Activated CD8-positive, alpha-beta memory T cell treated with anti-CD3 and anti-CD28 coated beads, Interleukin-2, amount 50 U/mL, for 24 hours (primary cell): ENCODE measurements around the gene SSBP2.
"Not testable (repeated sequence)": the region's sequence is repeated elsewhere in the genome, so short reads cannot be mapped to it uniquely, and the experiment has no call there.

Experiments
- DNase-seq: peaks from one replicate; pipeline ENCODE4 v3.0.0-alpha.2; 2020; ENCODE audit errors: extremely low read depth

SSBP2 gene

DNA sequence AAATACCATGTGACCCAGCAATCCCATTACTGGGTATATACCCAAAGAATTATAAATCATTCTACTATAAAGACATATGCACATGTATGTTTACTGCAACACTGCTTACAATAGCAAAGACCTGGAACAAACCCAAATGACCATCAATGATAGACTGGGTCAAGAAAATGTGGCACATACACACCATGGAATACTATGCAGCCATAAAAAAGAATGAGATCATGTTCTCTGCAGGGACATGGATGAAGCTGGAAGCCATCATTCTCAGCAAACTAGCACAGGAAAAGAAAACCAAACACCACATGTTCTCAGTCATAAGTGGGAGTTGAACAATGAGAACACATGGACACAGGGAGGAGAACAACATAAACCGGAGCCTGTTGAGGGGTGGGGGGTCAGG is 90.3 kb downstream of the SSBP2 start:
- DNase-seq: not testable (repeated sequence)

DNA sequence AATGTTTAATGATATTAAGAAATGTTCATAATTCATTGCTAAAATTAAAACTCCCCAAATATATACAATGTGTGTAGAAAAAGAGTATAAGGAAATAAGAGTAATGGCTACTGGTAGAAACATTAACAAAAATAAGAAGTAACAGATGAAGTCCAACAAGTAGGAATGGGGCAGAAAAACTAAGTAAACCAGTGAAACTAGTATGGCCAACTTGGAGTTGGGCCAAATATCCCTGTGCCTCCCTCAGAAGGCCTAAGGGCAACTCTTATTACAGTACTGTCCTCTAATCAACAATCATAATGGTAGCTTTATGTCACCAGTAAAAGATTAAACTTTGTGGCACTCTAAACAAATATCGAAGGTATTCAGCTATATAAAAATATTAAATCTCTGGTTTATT is 93.5 kb downstream of the SSBP2 start:
- no peak for DNase-seq

DNA sequence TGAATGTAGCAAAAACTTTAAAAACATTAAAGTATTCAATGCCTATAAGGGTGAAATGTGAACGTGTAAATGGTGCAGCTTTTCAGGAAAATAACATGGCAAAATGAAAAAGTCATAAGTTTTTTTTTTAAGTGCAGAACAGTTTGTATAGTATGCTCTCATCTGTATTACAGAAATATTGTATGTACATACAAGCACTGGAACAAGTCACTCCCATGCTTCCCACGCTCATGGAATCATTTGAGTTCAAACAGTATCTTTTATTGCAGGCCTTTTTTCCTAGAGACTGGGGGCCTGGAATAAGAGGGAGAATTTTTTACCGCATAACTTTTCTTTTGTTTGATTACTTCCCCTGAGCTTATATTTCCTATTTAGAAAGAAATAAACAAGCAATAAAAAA is 94.1 kb downstream of the SSBP2 start:
- DNase-seq: no peak

DNA sequence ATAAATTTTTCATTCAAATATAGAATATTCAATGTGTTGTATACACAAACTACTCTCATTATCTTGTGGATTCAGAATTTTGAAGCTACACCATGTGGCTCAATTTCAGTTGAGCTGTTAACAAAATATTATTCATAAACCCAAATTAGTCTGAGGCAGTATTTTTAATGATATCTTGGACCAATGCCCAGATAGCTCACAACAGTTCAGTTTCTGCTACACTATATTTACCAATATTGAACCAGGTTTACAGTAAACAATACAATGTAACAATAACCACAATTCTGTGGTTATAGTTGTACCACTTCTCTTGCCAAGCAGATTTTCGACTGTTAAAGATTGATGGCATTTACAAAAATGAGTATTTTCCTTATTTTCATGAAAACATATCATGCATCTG is 99.9 kb downstream of the SSBP2 start:
- DNase-seq: no peak

GRCh38 chr5:81646469-81646995 is 104.4 kb downstream of the SSBP2 start:
- DNase-seq: no peak

- no peak for DNase-seq
Observed at GRCh38 chr5:81642210-81642609, 108.7 kb downstream of the SSBP2 start.

GRCh38 chr5:81639556-81639955 is 111.3 kb downstream of the SSBP2 start:
- no peak for DNase-seq

GRCh38 chr5:81638471-81638870 is 112.4 kb downstream of the SSBP2 start:
- no peak for DNase-seq

DNA sequence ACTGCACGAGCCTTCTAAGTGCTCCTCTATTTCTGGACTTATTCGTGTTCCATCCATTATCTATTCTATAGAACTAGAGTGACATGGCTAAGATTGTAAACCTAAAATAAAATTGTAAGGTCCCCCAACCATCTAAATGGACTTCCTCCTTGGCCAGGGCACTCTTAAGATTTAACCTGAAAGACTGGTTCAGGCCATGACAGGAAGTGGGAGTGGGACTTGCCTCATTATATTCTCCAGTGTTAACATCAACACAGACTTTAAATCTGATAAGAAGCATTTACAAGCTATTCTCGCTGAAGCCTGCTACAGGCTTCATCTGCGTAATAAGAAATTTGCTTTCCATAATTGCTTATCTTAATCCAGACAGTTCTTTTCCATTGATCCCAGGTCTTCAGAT is 117.0 kb downstream of the SSBP2 start:
- no peak for DNase-seq

- DNase-seq: no peak
Observed at GRCh38 chr5:81633471-81633870, 117.4 kb downstream of the SSBP2 start.

DNA sequence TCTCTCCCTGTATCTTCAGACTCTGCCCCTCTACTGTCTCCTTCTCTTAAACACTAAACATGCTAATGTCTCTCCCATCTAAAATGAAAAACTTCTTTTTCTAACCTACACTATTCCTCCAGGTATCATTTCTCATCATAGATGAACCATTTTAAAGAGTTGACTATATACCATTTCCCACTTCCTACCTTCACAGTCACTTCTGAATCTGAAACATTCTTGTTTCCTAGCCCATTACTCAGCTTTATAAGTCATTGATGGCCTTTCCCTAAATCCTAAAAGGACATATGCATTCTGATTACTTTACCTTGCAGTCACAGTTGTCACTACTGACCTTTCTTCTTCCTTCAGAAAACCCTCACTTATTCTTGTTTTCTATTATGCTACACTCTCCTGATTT is 118.2 kb downstream of the SSBP2 start:
- no peak for DNase-seq

DNA sequence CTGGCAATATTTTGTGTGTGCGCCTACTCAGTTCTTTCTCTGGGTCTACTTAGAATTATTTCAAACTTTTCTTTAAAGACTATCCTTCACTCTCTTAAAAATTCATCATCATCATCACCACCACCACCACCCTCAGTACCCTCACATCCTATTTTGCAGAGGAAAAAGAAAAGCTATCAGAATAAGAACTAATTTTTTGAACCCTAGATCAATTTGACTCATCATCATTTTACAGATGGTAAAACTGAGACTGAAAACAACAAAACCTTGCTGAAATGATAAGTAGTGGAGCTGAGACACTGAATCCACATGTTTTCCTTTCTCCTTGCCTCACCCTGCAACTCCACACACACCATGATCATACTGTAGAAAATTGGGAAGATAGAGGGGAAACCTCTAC is 119.3 kb downstream of the SSBP2 start:
- DNase-seq: no peak

GRCh38 chr5:81631124-81631523 is 119.8 kb downstream of the SSBP2 start:
- no peak for DNase-seq

DNA sequence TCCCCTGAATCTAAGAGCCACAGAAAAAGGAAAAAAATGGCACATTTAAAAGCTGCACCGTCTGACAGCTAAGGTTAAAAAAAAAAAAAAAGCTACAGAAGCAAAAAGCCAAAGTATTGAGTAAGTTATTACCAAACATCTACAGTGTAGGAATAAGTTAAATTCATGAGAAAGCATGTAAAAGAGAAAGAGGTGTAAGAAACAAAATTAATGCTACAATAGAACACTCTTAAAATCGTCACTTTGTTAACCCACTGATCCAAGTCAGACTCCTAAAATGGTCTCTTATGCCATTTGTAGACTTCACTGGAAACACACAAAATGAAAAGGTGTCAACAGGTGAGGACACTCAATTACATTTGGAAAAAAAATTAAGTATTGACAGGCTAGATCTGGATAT is 120.2 kb downstream of the SSBP2 start:
- no peak for DNase-seq

DNA sequence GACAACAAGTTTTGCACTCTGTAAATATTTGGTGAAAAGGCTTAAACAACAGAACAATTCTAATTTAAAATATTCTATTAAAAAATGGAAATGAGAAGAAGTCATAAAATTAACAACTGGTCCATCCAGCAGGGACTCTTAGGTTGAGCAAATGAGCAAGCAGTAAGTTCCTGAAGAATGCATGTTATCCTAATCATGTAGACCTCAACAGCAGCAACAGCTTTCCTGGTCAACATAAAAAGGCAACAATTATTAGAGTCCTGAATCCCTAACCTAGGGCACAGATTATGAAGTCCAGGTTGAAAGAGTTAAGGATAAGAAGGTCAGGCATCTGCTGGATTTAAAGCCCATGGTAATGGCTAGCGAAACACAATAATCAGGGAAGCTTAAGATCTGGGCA is 120.9 kb downstream of the SSBP2 start:
- DNase-seq: no peak

DNA sequence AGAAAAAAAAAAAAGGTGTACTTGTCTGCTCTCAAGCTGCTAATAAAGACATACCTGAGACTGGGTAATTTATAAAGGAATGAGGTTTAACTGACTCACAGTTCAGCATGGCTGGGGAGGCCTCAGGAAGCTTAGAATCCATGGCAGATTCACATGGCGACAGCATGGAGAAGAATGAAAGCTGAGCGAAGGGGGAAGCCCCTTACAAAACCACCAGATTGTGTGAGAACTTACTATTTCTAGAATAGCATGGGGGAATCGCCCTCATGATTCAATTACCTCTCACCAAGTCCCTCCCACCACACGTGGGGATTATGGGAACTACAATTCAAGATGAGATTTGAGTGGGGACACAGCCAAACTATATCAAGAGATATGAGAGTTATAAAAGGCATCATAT is 122.8 kb downstream of the SSBP2 start:
- not testable (repeated sequence) for DNase-seq

DNA sequence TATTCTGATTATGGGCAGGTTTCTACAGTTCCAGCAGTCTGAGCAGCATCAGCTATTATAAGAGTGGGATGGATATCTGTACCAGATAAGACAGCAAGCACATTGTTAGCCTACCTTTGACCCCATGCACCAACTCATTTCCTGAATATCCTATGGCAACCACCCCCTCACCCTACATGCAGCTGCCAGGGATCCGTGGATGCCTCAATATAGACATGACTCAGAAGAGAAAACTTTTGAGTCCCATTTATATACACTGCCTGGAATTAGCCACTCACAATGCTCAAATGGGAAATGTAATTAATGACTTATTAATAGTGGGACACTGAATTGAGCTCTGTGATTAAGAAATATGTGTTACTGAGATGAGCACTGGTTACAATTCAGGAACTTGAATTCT is 124.4 kb downstream of the SSBP2 start:
- DNase-seq: no peak

- no peak for DNase-seq
Observed at GRCh38 chr5:81609810-81610375, 141.0 kb downstream of the SSBP2 start.

DNA sequence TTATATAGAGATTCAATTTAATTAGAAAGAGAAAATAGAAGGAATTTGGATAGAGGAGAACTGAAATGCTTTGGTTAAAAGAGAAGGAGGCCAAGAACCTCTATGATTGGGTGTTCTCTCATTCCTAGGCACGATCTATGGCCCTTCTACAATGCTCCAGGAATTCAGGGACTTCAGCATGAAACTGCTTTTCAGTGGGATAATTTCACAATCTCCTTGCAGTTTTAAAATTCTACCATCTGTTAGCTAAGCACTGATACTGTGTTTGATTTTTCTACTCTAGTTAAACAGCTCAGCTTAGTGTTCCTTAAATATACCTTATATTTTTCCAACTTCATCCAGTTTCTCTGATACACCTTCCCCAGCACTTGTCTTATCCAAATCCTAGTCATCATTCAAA is 141.9 kb downstream of the SSBP2 start:
- no peak for DNase-seq

DNA sequence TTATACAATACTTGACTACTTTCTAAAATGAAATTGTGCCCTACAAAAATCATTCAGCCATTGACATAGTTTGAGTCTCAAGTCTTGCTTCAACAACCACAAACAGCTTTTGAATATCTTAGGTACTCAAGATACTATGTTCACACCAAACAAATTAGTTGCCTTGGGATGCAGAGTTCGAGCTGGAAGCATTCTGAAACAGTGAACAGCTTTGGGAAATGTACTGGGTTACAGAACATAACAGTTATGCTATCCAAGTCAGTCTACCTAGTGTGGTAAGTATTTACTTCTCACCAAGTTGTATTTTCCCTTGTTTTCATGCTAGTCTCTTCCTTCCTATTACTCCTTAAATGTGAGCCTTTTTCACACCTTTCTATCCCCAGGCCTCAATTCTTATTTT is 143.2 kb downstream of the SSBP2 start:
- DNase-seq: no peak

GRCh38 chr5:81606150-81606549 is 144.7 kb downstream of the SSBP2 start:
- no peak for DNase-seq

GRCh38 chr5:81605299-81605698 is 145.6 kb downstream of the SSBP2 start:
- DNase-seq: no peak

GRCh38 chr5:81604193-81604592 is 146.7 kb downstream of the SSBP2 start:
- no peak for DNase-seq

GRCh38 chr5:81601919-81602318 is 149.0 kb downstream of the SSBP2 start:
- DNase-seq: no peak
